PFSK-1 (cell line): ENCODE data around the gene DCC.

Experiments
- FOXP2 ChIP-seq: optimal IDR thresholded peaks from 2 replicates; pipeline ENCODE3; 2011; ENCODE audit warnings: borderline replicate concordance, control low read depth, inconsistent platforms; ENCODE audit not compliant: insufficient read depth; ENCODE audit errors: extremely low read length, extremely low read depth
- POLR2AphosphoS5 ChIP-seq: IDR thresholded peaks from 2 replicates; pipeline ENCODE4 v1.6.1; 2012; ENCODE audit warnings: low read depth, mild to moderate bottlenecking, control low read depth, low read length, moderate library complexity
- SIN3A ChIP-seq: IDR thresholded peaks from 2 replicates; pipeline ENCODE4 v1.6.1; 2012; ENCODE audit warnings: mild to moderate bottlenecking, low read length, moderate library complexity, borderline replicate concordance; ENCODE audit not compliant: insufficient read depth
- TAF1 ChIP-seq: IDR thresholded peaks from 2 replicates; pipeline ENCODE4 v1.6.1; 2012; ENCODE audit warnings: low read length, control low read depth, borderline replicate concordance; ENCODE audit not compliant: insufficient read depth
- TF ChIP-seq, protein P1 (sequence below), 2 experiments: IDR thresholded peaks; 2 replicates each; pipeline versions ENCODE4 v1.6.1 to v1.8.0; 2011 to 2012; ENCODE audit warnings: low read depth in 2 of 2, low read length in 2 of 2, control low read depth in 1 of 2, inconsistent platforms in 1 of 2, mild to moderate bottlenecking in 1 of 2, moderate library complexity in 1 of 2; ENCODE audit not compliant: insufficient read depth in 1 of 2

DNA sequence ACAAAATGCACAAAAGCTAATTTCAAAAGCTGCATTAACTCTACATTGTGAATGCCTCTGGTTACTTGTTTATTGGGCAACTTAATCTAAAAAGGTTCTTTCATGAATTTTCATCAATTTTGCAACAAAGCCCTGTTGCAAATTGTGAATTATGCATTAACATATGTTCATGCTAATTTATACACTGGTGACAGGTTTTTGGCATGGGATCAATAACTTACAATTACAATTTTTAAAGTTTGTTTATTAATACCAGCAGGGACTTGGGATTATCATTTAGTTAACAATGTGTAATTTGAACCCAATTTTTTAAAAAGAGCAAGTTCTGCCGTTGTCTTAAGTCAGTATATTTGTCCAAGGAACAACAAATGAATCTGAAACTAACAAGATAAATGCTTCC lies 183.6 kb downstream of the DCC start:
- TF ChIP-seq TAF1, result no peak
- TF ChIP-seq SIN3A, result no peak
- TF ChIP-seq, protein P1, sequence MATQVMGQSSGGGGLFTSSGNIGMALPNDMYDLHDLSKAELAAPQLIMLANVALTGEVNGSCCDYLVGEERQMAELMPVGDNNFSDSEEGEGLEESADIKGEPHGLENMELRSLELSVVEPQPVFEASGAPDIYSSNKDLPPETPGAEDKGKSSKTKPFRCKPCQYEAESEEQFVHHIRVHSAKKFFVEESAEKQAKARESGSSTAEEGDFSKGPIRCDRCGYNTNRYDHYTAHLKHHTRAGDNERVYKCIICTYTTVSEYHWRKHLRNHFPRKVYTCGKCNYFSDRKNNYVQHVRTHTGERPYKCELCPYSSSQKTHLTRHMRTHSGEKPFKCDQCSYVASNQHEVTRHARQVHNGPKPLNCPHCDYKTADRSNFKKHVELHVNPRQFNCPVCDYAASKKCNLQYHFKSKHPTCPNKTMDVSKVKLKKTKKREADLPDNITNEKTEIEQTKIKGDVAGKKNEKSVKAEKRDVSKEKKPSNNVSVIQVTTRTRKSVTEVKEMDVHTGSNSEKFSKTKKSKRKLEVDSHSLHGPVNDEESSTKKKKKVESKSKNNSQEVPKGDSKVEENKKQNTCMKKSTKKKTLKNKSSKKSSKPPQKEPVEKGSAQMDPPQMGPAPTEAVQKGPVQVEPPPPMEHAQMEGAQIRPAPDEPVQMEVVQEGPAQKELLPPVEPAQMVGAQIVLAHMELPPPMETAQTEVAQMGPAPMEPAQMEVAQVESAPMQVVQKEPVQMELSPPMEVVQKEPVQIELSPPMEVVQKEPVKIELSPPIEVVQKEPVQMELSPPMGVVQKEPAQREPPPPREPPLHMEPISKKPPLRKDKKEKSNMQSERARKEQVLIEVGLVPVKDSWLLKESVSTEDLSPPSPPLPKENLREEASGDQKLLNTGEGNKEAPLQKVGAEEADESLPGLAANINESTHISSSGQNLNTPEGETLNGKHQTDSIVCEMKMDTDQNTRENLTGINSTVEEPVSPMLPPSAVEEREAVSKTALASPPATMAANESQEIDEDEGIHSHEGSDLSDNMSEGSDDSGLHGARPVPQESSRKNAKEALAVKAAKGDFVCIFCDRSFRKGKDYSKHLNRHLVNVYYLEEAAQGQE (IDR thresholded peaks at IDR 0.05; ENCODE audit: insufficient read depth in 1 of 2, low read depth in 2 of 2, low read length in 2 of 2), result no peak
- no peak for TF ChIP-seq POLR2AphosphoS5
- no peak for TF ChIP-seq FOXP2
